Fibroblast of mammary gland (primary cell): ENCODE results near the gene FAM20C.

Experiments
- DNase-seq: peaks from one replicate; pipeline ENCODE4 v3.0.0-alpha.2; 2010; ENCODE audit warnings: low read depth
- H3K4me3 ChIP-seq: 2 replicates; pipeline ENCODE4 v1.5.1; 2011; ENCODE audit warnings: low read depth, mild to moderate bottlenecking, low read length, moderate library complexity; ENCODE audit not compliant: control insufficient read depth
- CTCF ChIP-seq: conservative IDR thresholded peaks from 2 replicates; pipeline ENCODE4 v1.5.1; 2011; ENCODE audit warnings: low read depth, low read length, inconsistent platforms; ENCODE audit not compliant: control insufficient read depth, insufficient read depth

The FAM20C gene

GRCh38 chr7:148932-149790 lies 43.2 kb upstream of the FAM20C start:
- H3K4me3 ChIP-seq = peak overlapping the region; percentile 74
- TF ChIP-seq CTCF = no peak
- peak; percentile 99 for DNase-seq

GRCh38 chr7:149791-150636 lies 42.4 kb upstream of the FAM20C start:
- TF ChIP-seq CTCF = no peak
- H3K4me3 ChIP-seq = peak overlapping the region; percentile 74
- DNase-seq = peak; percentile 14

GRCh38 chr7:150811-151221 lies 41.6 kb upstream of the FAM20C start:
- DNase-seq = peak; percentile 86
- H3K4me3 ChIP-seq = no peak overlapping the region
- TF ChIP-seq CTCF = no peak

GRCh38 chr7:151346-152050 lies 40.9 kb upstream of the FAM20C start:
- no peak overlapping the region for H3K4me3 ChIP-seq
- DNase-seq = no peak
- TF ChIP-seq CTCF = no peak

- no peak for DNase-seq
- no peak overlapping the region for H3K4me3 ChIP-seq
- no peak for TF ChIP-seq CTCF
These were observed 39.5 kb upstream of the FAM20C start for GRCh38 chr7:152702-153391.

- H3K4me3 ChIP-seq = no peak overlapping the region
- no peak for TF ChIP-seq CTCF
- no peak for DNase-seq
These were observed 38.8 kb upstream of the FAM20C start for GRCh38 chr7:153604-154003.
